ENCODE results near the gene RPRML. TPM values are rescaled to one million over a fixed set of nuclear protein-coding genes. Genes with fewer than 3 reads are reported as not detected.
"Not testable (repeated sequence)": the region's sequence is repeated elsewhere in the genome, so short reads cannot be mapped to it uniquely, and the experiment has no call there.

Gene RPRML
- 1.5 TPM for polyA plus RNA-seq (2013, experiment 1 of 2)
- polyA plus RNA-seq (2013, experiment 2 of 2) = 1.5 TPM

- no peak within 1 kb of the TSS for H2AK5ac ChIP-seq (ENCODE audit: low read depth, low read length)
- peak within 1 kb of the TSS; percentile 76 for H3K4ac ChIP-seq (ENCODE audit: low read length)
- H3K36me3 ChIP-seq (replicated peaks in 1 of 2; ENCODE audit: control insufficient read depth in 2 of 2, insufficient read depth in 2 of 2, low read length in 2 of 2) = peaks cover 0 to 5% of the 10 kb centered on the region in 2 donors
- no peaks in the 10 kb centered on the region for H3K79me1 ChIP-seq (ENCODE audit: low read depth, low read length)
- peak within 1 kb of the TSS; percentile 38 for H2BK15ac ChIP-seq (ENCODE audit: low read length)
- DNase-seq (ENCODE audit: low spot score) = peak; percentile 63
- no CpG with 5 or more reads among the region's 57 CpGs for WGBS, 2 donors (ENCODE audit: extremely low coverage in 2 of 2, insufficient read length in 2 of 2, insufficient replicate concordance in 1 of 2)
- no peak within 1 kb of the TSS for H4K8ac ChIP-seq (ENCODE audit: low read depth, low read length)
- H3K9me3 ChIP-seq (replicated peaks in 1 of 2; ENCODE audit: control insufficient read depth in 2 of 2, insufficient read depth in 1 of 2, low read depth in 1 of 2, low read length in 2 of 2) = no peaks in the 10 kb centered on the region
- H3K4me3 ChIP-seq (ENCODE audit: low read length in 2 of 2) = peak within 1 kb of the TSS; percentile 80 to 96
- no peak within 1 kb of the TSS for H2BK12ac ChIP-seq (ENCODE audit: low read length)
- peak within 1 kb of the TSS; percentile 87 for H3K18ac ChIP-seq (ENCODE audit: low read length)
- H3K4me2 ChIP-seq (ENCODE audit: insufficient read depth, low read length, poor library complexity, severe bottlenecking) = peak within 1 kb of the TSS; percentile 87
- no peak within 1 kb of the TSS for H2BK120ac ChIP-seq (ENCODE audit: low read depth, low read length)
- no peak within 1 kb of the TSS for H4K91ac ChIP-seq (ENCODE audit: low read depth, low read length, poor library complexity)
- no peak within 1 kb of the TSS for H3K27ac ChIP-seq (replicated peaks; ENCODE audit: low read length)
- H2BK5ac ChIP-seq (ENCODE audit: low read length) = no peak within 1 kb of the TSS
- peak within 1 kb of the TSS; percentile 70 for H3K23ac ChIP-seq (ENCODE audit: low read depth, low read length, poor library complexity)
- H3K14ac ChIP-seq (ENCODE audit: low read length) = peak within 1 kb of the TSS; percentile 3
- H3K9ac ChIP-seq (ENCODE audit: low read depth, low read length, poor library complexity) = peak within 1 kb of the TSS; percentile 83
- H3K4me1 ChIP-seq (ENCODE audit: control insufficient read depth in 2 of 2, insufficient read depth in 1 of 2, low read depth in 1 of 2, low read length in 2 of 2) = peaks cover 13 to 22% of the 10 kb centered on the region in 2 donors
- H3K27me3 ChIP-seq (ENCODE audit: control insufficient read depth in 3 of 3, insufficient read depth in 3 of 3, low read depth in 1 of 3, low read length in 3 of 3) = peaks cover 0 to 27% (median 13%) of the 10 kb centered on the region in 3 experiments
- H2AFZ ChIP-seq (ENCODE audit: low read length) = peak within 1 kb of the TSS; percentile 94
Measured at GRCh38 chr17:46979147-46979863, at the start of gene RPRML. TSS of gene RPRML (minus strand) at chr17:46979253. CDS start at chr17:46979007, 246 bp downstream.

- not testable (repeated sequence) for H3K18ac ChIP-seq (ENCODE audit: low read length); H3K14ac ChIP-seq (ENCODE audit: low read length); H3K23ac ChIP-seq (ENCODE audit: low read depth, low read length, poor library complexity); H2BK15ac ChIP-seq (ENCODE audit: low read length); H3K36me3 ChIP-seq (replicated peaks in 1 of 2; ENCODE audit: control insufficient read depth in 2 of 2, insufficient read depth in 2 of 2, low read length in 2 of 2); H3K4me3 ChIP-seq (ENCODE audit: low read length in 2 of 2); H3K4ac ChIP-seq (ENCODE audit: low read length); DNase-seq (ENCODE audit: low spot score); H3K4me1 ChIP-seq (ENCODE audit: control insufficient read depth in 2 of 2, insufficient read depth in 1 of 2, low read depth in 1 of 2, low read length in 2 of 2); H3K27me3 ChIP-seq (ENCODE audit: control insufficient read depth in 3 of 3, insufficient read depth in 3 of 3, low read depth in 1 of 3, low read length in 3 of 3); H3K9me3 ChIP-seq (replicated peaks in 1 of 2; ENCODE audit: control insufficient read depth in 2 of 2, insufficient read depth in 1 of 2, low read depth in 1 of 2, low read length in 2 of 2); H3K4me2 ChIP-seq (ENCODE audit: insufficient read depth, low read length, poor library complexity, severe bottlenecking); H3K9ac ChIP-seq (ENCODE audit: low read depth, low read length, poor library complexity); H2BK12ac ChIP-seq (ENCODE audit: low read length); H4K91ac ChIP-seq (ENCODE audit: low read depth, low read length, poor library complexity); H3K27ac ChIP-seq (replicated peaks; ENCODE audit: low read length); H2BK5ac ChIP-seq (ENCODE audit: low read length); H2AK5ac ChIP-seq (ENCODE audit: low read depth, low read length); H4K8ac ChIP-seq (ENCODE audit: low read depth, low read length); H3K79me1 ChIP-seq (ENCODE audit: low read depth, low read length); H2AFZ ChIP-seq (ENCODE audit: low read length); H2BK120ac ChIP-seq (ENCODE audit: low read depth, low read length)
- WGBS, 2 donors (ENCODE audit: extremely low coverage in 2 of 2, insufficient read length in 2 of 2, insufficient replicate concordance in 1 of 2) = no CpG with 5 or more reads among the region's 15 CpGs
Measured at GRCh38 chr17:47016966-47017365, 37.9 kb upstream of the RPRML start.

GRCh38 chr17:47013341-47013740 is 34.3 kb upstream of the RPRML start:
- H3K14ac ChIP-seq (ENCODE audit: low read length) = no peak overlapping the region
- no peak overlapping the region for H2BK5ac ChIP-seq (ENCODE audit: low read length)
- H4K91ac ChIP-seq (ENCODE audit: low read depth, low read length, poor library complexity) = no peak overlapping the region
- no peak overlapping the region for H3K9ac ChIP-seq (ENCODE audit: low read depth, low read length, poor library complexity)
- H3K36me3 ChIP-seq (replicated peaks in 1 of 2; ENCODE audit: control insufficient read depth in 2 of 2, insufficient read depth in 2 of 2, low read length in 2 of 2) = no peaks in the 10 kb centered on the region
- no peak overlapping the region for H3K18ac ChIP-seq (ENCODE audit: low read length)
- H2AFZ ChIP-seq (ENCODE audit: low read length) = no peak overlapping the region
- H2BK12ac ChIP-seq (ENCODE audit: low read length) = no peak overlapping the region
- H3K4ac ChIP-seq (ENCODE audit: low read length) = no peak overlapping the region
- H3K9me3 ChIP-seq (replicated peaks in 1 of 2; ENCODE audit: control insufficient read depth in 2 of 2, insufficient read depth in 1 of 2, low read depth in 1 of 2, low read length in 2 of 2) = no peaks in the 10 kb centered on the region
- no peak overlapping the region for H3K27ac ChIP-seq (replicated peaks; ENCODE audit: low read length)
- DNase-seq (ENCODE audit: low spot score) = no peak
- WGBS, 2 donors (ENCODE audit: extremely low coverage in 2 of 2, insufficient read length in 2 of 2, insufficient replicate concordance in 1 of 2) = no CpG with 5 or more reads among the region's 2 CpGs
- H2BK15ac ChIP-seq (ENCODE audit: low read length) = no peak overlapping the region
- H3K27me3 ChIP-seq (ENCODE audit: control insufficient read depth in 3 of 3, insufficient read depth in 3 of 3, low read depth in 1 of 3, low read length in 3 of 3) = no peaks in the 10 kb centered on the region
- H4K8ac ChIP-seq (ENCODE audit: low read depth, low read length) = no peak overlapping the region
- H3K4me3 ChIP-seq (ENCODE audit: low read length in 2 of 2) = no peak overlapping the region
- no peak overlapping the region for H2AK5ac ChIP-seq (ENCODE audit: low read depth, low read length)
- no peaks in the 10 kb centered on the region for H3K4me1 ChIP-seq (ENCODE audit: control insufficient read depth in 2 of 2, insufficient read depth in 1 of 2, low read depth in 1 of 2, low read length in 2 of 2)
- no peak overlapping the region for H3K4me2 ChIP-seq (ENCODE audit: insufficient read depth, low read length, poor library complexity, severe bottlenecking)
- H3K23ac ChIP-seq (ENCODE audit: low read depth, low read length, poor library complexity) = no peak overlapping the region
- H3K79me1 ChIP-seq (ENCODE audit: low read depth, low read length) = no peaks in the 10 kb centered on the region
- H2BK120ac ChIP-seq (ENCODE audit: low read depth, low read length) = no peak overlapping the region

GRCh38 chr17:47012457-47012856 is 33.4 kb upstream of the RPRML start:
- no peak overlapping the region for H3K9ac ChIP-seq (ENCODE audit: low read depth, low read length, poor library complexity)
- no peak overlapping the region for H2AK5ac ChIP-seq (ENCODE audit: low read depth, low read length)
- no peaks in the 10 kb centered on the region for H3K4me1 ChIP-seq (ENCODE audit: control insufficient read depth in 2 of 2, insufficient read depth in 1 of 2, low read depth in 1 of 2, low read length in 2 of 2)
- no peak overlapping the region for H3K4me2 ChIP-seq (ENCODE audit: insufficient read depth, low read length, poor library complexity, severe bottlenecking)
- no peaks in the 10 kb centered on the region for H3K36me3 ChIP-seq (replicated peaks in 1 of 2; ENCODE audit: control insufficient read depth in 2 of 2, insufficient read depth in 2 of 2, low read length in 2 of 2)
- no peak overlapping the region for H2BK5ac ChIP-seq (ENCODE audit: low read length)
- H2BK12ac ChIP-seq (ENCODE audit: low read length) = no peak overlapping the region
- no peak overlapping the region for H4K91ac ChIP-seq (ENCODE audit: low read depth, low read length, poor library complexity)
- no peak overlapping the region for H3K27ac ChIP-seq (replicated peaks; ENCODE audit: low read length)
- H3K14ac ChIP-seq (ENCODE audit: low read length) = no peak overlapping the region
- H2BK120ac ChIP-seq (ENCODE audit: low read depth, low read length) = no peak overlapping the region
- no peak overlapping the region for H3K4ac ChIP-seq (ENCODE audit: low read length)
- no peaks in the 10 kb centered on the region for H3K9me3 ChIP-seq (replicated peaks in 1 of 2; ENCODE audit: control insufficient read depth in 2 of 2, insufficient read depth in 1 of 2, low read depth in 1 of 2, low read length in 2 of 2)
- no peak overlapping the region for H3K18ac ChIP-seq (ENCODE audit: low read length)
- H3K79me1 ChIP-seq (ENCODE audit: low read depth, low read length) = no peaks in the 10 kb centered on the region
- no peak overlapping the region for H3K23ac ChIP-seq (ENCODE audit: low read depth, low read length, poor library complexity)
- no peak overlapping the region for H2AFZ ChIP-seq (ENCODE audit: low read length)
- no peaks in the 10 kb centered on the region for H3K27me3 ChIP-seq (ENCODE audit: control insufficient read depth in 3 of 3, insufficient read depth in 3 of 3, low read depth in 1 of 3, low read length in 3 of 3)
- no peak overlapping the region for H2BK15ac ChIP-seq (ENCODE audit: low read length)
- H4K8ac ChIP-seq (ENCODE audit: low read depth, low read length) = no peak overlapping the region
- no peak for DNase-seq (ENCODE audit: low spot score)
- H3K4me3 ChIP-seq (ENCODE audit: low read length in 2 of 2) = no peak overlapping the region
